ENCODE results near the gene SLC26A3.
"Not testable (repeated sequence)": the region's sequence is repeated elsewhere in the genome, so short reads cannot be mapped to it uniquely, and the experiment has no call there.

Gene SLC26A3

DNA sequence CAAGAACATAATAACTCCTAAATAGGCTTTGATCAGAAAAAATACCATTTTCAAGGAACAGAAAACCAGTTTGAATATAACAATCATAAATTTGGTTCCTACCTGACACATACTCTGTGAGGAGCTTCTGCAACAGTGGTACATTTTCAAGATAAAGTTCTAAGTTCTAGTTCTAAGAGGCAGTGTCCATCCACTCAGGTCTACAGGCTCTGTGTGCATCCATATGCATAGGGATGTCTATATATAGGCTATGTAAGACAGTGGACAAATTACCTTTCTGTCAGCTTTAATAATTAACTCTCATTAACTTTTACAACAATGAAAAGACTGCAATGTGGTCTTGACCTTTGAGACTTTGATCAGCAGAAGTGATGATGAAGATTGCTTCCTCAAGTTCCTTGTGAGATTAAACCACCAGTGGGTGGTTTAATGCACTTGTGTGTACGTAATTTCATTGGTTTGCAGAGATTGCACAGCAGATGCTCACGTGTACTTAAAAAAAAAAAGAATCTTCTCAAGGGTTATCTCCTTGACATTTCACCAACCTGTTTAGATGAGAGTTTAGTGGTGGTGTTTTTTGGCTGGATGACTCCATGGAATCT is at the start of gene SLC26A3:
Gene SLC26A3, minus strand, starts transcription at position 215 of the 602 bp plus-strand sequence. CDS start 8,714 bp downstream, outside the sequence.
- no peak for DNase-seq

DNA sequence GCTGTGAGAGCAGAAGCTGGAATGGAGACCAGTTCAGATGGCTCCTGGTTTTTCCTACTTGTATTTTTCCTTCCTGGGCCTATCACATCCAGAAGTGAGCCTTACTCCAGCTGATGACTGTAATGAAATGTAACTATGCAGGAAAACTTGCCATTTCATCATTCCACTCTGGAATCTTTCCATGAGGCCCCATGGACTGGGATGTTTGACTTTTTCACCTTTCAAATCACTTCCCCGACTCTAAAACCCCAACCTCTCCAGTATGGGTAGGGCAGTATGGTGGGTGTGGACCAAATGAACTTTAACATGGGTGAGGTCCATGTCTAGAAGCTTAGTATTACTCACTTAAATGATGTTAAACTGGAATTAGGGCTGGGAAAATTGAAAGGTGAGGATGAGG is 47.6 kb upstream of the SLC26A3 start:
- DNase-seq: no peak

DNA sequence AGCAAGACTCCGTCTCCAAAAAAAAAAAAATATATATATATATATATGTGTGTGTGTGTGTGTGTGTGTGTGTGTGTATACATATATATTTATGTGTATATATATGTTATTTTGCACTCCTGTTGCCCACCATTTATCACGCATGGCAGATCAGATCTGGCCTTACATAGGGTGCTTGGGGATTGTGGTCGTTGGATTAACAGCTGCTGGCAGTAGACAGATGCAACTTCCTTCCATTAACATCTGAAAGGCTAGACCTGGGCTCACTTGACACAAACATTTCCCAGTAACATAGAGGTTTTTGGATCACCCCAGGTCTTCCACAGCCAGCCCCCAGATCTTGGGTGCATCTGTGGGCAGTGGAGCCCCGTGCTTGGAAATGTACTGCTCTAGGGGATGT is 47.2 kb upstream of the SLC26A3 start:
- DNase-seq: no peak

DNA sequence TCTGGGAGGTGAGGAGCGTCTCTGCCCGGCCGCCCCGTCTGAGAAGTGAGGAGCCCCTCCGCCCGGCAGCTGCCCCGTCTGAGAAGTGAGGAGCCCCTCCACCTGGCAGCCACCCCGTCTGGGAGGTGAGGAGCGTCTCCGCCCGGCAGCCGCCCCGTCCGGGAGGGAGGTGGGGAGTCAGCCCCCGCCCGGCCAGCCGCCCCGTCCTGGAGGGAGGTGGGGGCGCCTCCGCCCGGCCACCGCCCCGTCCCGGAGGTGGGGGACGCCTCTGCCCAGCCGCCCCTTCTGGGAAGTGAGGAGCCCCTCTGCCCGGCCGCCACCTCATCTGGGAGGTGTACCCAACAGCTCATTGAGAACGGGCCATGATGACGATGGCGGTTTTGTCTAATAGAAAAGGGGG is 45.2 kb upstream of the SLC26A3 start:
- not testable (repeated sequence) for DNase-seq

DNA sequence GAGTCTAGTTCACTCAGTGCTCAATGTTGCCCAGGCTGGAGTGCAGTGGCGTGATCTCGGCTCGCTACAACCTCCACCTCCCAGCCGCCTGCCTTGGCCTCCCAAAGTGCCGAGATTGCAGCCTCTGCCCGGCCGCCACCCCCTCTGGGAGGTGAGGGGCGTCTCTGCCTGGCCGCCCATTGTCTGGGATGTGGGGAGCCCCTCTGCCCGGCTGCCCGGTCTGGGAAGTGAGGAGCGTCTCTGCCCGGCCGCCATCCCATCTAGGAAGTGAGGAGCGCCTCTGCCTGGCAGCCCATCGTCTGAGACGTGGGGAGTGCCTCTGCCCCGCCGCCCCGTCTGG is 44.8 kb upstream of the SLC26A3 start:
- not testable (repeated sequence) for DNase-seq

DNA sequence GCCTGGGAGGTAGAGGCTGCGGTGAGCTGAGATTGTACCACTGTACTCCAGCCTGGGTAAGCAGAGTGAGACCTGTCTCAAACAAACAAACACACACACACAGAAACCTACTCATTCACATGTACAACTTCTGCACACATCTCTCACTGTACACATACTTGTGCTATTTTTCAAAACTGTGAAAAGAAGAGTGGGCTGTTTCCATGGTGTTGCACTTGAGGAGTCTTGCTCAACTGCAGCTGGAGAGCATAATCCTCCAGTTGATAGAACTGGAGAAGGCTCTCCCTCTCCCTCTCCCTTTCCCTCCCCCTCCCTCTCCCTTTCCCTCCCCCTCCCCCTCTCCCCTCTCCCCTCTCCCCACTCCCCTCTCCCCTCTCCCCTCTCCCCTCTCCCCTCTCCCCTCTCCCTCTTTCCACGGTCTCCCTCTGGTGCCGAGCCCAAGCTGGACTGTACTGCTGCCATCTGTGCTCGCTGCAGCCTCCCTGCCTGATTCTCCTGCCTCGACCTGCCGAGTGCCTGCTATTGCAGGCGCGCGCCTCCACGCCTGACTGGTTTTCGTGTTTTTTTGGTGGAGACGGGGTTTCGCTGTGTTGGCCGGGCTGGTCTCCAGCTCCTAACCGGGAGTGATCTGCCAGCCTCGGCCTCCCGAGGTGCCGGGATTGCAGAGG is 44.3 kb upstream of the SLC26A3 start:
- DNase-seq: no peak

DNA sequence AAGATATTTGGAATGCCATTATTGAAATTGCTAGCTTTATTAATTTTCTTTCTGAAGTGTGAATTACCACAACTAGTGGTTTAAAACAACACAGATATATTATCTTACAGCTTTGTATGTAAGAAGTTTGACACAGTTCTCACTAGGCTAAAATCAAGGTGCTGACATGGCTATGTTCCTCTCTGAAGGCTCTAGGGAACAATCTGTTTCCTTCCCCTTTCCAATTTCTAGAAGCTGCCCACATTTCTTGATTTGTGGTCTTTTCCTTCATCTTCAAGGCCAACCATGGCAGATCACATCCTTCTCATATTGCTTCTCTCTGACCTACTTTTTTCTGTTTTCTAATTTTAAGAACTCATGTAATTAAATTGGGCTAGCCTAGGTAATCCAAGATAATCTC is 43.3 kb upstream of the SLC26A3 start:
- no peak for DNase-seq

DNA sequence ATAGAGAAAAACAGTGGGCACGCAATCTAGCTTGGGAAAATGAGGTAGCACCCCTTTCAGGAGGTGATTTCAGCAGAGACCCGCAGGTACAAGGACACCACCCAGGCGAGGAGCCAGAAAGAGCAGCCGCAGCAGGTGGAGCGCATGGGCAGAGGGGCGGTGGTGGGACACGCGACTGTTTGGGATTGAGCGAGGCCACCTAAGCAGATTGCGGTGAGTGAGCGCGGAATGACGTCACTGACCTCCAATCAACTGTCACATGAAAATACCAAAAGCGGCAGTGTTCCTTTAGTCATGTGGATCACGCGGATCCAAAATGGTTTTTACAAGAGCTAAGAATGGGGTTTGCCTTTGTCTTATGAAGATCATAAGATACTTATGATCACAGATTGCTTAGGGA is 40.2 kb upstream of the SLC26A3 start:
- DNase-seq: no peak

DNA sequence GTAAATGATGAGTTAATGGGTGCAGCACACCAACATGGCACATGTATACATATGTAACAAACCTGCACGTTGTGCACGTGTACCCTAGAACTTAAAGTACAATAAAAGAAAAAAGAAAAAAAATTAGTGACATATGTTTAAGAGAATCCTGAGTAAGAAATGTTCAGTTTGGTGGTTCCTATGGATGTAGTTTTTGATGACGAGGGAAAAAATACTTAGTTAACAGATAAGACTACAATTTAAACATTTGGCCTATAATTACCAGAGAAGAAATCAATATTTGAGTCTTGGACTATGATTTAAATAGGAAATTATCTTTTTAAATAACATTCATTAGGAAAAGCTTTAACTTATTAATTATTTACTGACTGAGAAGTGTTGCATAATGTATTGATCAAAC is 39.2 kb upstream of the SLC26A3 start:
- DNase-seq: no peak

DNA sequence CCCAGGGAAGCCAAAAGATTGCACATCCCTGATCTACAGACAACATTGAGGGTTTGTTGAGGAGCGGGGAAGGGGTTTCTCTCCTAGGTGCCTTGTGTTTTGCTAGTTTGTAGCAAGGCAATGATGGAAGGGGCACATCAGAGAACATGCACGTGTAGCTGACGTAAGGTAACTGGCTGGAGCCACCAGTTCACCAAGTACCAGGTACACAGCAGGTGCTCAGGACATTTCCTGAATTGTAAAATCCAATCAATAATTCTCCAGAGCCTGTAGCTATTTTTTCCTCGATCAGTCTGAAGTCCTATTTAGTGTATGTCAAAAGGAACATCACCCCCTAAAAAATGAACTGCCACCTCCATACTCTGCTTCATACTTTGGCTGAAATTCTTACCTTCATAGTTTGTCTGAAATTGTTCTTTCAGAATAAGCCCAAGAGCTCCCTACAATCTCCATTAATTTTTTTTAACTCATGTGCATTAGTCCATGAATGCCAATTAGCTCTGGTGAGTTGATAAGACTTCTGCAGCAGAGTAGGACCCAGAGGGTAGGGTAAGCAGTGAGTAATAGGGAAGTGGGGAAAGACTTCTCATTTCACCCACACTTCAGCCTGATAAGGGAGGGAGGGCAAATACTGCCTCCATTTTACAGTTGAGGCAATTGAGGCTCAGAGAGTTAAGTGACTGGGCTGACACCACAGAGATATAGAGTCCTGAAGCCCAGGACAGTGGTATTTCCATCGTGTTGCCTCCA is 36.0 kb upstream of the SLC26A3 start:
- DNase-seq: no peak

DNA sequence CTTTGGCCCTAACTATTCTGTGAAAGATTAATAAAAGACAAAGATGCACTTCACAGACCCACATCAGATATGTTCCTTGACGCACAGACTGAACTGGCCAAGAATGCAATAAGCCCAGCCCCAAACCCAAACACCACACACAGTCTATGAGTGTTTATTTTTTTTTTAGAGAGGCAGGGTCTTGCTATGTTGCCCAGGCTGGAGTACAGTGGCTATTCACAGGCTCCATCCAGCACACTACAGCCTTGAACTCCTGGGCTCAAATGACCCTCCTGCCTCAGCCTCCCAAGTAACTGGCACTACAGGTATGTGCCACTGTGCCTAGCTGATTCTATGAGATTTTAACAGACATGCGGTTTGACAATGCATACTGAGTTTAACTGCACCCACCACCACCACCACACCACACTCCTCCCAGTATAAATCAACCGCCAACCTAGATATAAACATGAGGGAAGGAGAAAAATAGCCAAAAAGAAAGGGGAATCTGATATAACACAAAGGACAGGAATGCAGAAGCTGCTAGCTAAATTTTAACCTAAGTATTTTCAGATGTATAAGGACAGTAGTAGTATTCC is 35.1 kb upstream of the SLC26A3 start:
- no peak for DNase-seq

DNA sequence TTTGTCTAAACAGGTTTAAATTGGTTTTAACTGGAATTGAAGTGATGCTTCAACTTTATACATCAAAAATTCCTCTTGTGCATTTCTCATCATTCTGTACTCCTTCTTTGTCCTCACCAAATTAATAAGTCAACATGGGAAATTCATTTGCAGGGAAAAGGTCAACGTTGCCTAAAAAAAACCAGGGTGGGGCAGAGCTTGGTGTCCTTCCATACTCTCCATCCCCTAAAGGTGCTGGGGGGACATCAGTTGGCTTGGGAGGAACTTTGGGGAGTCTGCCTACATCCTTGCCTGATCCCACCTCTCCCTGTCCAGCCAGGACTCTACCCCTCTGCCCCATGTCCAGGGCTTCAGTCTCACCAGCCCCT is 34.1 kb upstream of the SLC26A3 start:
- no peak for DNase-seq

DNA sequence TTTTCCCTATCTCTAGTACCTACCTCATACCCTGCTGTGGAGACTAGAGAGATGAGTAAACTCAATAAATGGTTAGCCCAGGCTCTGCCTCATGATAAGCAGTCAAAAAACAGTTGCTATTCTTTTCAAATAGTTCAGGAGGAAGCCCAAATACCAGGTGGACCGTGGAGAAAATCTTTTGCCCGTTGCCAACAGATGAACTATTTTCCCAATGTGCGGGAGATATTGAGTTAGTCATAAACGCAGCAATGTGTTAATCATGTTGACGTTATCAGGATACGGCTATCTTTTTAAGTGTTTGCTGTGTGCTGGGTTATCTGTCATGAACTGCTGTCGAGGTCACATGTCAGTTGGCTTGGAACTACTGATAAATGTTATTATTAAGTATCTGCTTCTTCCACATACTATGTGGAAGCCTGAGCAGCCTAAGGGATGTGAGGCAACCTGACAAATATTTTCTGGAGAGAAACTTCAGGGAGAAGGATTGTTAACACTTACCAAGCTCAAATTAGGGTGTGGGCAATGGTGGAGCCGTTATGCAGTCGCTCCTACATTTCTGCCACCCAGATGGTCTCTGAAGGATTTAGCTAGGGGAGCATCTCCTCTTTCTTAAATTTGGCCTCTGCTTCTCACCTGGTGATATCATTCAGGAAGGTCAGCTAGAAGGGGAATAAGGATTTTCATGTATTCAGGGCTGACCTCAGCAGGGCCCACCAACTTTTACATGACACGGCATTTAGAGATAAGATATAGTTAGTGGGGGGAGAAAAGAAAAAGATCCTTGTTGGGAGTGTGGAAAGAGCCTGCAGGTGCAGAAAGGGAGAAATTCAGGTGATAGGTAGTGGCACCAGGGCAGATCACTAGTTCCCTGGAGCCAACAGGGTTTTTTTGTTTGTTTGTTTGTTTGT is 33.5 kb upstream of the SLC26A3 start:
- DNase-seq: no peak

DNA sequence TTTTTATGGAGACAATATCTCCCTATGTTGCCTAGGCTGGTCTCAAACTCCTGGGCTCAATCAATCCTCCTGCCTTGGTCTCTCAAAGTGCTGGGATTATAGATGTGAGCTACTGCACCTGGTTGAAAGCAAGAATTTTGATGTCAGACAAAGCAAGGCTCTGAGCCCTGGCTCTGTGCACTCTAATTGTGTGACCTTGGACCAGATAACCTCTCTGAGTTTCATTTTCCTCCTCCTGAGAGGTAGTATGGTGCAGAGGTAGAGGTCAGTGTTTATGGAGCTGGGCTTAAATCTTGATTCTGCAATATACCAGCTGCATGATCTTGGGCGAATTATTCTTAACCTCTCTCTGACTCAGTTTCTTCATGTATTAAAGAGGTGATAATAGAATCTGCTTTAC is 31.4 kb upstream of the SLC26A3 start:
- no peak for DNase-seq

DNA sequence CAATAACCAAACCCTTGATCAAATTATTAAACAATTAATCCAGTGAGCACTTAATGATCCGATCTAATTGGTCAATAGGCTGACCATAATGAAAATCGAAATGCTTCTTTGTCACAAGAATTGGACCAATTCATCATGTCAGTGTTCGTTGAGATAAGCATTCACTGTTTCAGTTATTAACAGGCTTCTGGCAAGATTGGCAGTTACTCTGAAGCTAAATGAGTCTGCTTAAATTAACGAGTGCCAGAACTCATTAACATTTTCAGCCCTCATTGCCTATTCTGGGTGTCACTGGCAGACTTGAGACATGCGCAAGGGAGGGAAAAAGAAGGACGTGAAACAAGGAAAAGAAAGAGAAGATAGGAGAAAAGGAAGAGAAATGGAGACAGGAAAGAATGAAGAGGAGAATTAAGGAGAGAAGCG is 30.7 kb upstream of the SLC26A3 start:
- no peak for DNase-seq

DNA sequence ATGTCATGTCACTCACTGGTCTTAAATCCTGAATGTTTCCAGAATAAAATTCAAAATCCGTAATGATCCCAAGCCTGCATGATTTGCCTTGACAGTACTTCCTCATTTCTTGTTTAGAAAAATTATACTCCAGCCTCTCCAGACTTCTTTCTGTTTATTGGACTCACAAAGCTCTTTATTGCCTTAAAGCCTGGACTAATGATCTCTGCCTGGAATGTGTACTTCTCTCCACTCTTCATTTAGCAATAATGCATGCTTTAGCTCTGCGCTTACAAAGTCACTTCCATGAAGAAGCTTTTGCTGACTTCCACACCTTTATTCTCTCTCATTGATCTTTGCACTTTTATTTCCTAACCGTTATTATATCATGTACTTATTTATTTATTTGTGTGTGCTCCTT is 27.4 kb upstream of the SLC26A3 start:
- DNase-seq: no peak

DNA sequence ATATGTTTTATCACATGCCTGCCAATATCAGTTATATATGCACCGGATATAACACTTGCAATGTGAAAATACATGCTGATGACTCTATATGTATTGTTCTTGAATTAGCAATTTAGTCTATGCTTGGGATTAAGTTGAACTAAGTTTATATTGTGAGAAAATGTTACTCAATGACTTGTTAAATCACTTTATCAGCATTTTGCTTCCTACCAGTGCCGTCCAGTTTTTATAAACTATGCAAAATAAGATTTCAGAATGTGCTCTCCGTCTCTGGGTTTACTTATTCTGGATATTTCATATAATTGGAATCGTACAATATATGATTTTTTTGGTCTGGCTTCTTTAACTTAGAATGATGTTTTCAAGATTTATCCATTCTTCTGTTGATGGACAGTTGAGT is 25.5 kb upstream of the SLC26A3 start:
- DNase-seq: no peak

DNA sequence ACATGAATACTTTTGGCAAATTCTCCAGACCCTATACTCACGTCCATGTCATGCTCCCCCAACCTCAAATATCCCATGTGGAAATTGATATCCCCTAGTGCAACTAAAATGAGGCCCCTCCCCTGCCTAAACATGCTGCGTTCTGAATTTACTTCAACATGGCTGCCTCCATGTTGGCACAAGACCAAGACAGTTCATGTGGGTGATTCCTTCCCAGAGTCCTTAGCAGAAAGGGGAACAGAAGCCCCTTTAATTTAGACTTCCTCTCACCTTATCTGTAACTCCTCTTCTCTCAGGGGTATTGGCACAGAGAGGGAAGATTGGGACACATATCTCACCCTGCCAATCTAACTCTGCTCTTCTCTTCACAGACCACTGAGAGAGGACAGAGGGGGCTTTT is 24.5 kb upstream of the SLC26A3 start:
- DNase-seq: no peak

DNA sequence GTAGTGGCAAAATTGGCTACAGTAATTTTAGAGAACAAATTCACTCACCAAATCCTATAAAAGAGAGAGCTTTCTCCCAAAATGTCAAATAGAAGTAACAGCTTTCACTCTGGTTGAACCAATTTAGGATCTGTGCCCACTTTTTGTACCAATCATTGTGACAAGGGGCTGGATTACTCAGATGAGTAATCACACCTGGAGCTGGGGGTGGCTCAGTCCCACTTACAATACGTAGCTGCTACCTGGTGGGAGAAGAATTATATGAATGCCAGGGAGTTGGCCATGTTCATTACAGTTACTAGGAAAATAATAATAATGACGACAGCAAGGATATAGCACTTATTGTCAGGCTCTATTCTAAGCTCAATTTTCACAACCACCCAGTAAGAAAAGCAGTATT is 23.4 kb upstream of the SLC26A3 start:
- no peak for DNase-seq

DNA sequence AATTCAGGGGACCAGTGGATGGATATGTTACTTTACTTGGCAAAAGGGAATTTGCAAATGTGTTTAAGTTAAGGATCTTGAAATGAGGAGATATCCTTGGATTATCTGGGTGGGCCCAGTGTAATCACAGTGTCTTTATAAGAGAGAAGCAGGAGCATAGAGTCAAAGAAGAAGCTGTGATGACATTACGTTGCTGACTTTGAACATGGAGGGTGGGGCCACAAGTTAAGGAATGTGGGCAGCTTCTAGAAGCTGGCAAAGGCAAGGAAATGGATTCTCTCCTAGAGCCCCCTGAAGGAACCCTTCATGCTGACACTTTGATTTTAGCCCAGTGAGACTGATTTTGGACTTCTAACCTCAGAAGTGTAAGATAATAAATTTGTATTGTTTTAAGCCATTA is 21.8 kb upstream of the SLC26A3 start:
- no peak for DNase-seq

DNA sequence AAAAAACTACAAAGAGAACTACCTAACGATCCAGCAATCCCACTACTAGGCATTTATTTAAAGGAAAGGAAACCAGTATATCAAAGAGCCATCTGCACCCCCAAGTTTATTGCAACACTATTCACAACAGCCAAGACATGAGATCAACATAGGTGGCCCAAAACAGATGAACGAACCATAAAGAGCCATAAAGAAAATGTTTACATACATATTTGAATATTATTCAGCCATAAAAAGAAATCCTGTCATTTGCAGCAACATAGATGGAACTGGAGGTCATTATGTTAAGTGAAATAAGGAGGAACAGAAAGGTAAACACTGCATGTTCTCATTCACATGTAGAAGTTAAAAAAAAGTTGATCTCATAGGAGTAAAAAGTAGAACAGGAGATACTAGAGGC is 15.6 kb upstream of the SLC26A3 start:
- DNase-seq: no peak

DNA sequence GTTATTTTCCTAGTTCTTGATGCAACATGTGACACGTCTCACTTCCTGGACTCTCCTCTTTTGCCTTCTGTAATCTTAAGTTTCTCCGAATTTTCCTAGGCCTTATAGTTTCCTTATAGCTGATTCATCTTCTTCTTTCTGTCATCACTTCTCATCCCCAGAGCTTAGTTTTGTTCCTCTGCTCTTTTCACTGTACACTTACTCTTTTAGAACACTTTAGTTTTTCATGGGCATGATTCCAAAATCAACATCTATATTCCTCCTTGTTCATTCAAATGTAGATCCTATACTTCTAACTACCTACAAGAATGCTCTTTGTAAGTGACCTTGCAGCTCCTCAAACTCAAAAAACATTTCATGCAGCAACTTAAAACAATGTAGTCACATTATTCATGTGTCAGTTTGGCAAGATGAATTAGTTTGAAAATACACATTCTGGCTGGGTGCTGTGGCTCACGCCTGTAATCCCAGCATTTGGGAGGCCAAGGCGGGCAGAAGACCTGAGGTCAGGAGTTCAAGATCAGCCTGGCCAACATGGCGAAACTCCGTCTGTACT is 13.1 kb upstream of the SLC26A3 start:
- DNase-seq: no peak
